CD4-positive, CD25-positive, alpha-beta regulatory T cell (primary cell): ENCODE data around the gene UCKL1. TPM values are rescaled to one million over a fixed set of nuclear protein-coding genes. Genes with fewer than 3 reads are reported as not detected.
A peak's percentile ranks its signal among the peaks of the same experiment; 100 is the strongest.

Source experiments
- ATAC-seq, 2 donors: fragments of 150-1000 bp; cut with Tn5 transposase; one replicate each; pipeline ENCODE4 v1.10.0; 2021; ENCODE audit warnings: low read depth in 2 of 2, moderate number of reproducible peaks in 2 of 2, moderate library complexity in 1 of 2
- DNase-seq, 3 donors: peaks; one replicate each; pipeline versions ENCODE4 v3.0.0 to v3.0.0-alpha.2; 2012 to 2022; ENCODE audit warnings: mixed read lengths in 1 of 3
- H3K27ac ChIP-seq: one replicate; pipeline ENCODE4 v1.7.0; 2013; ENCODE audit warnings: mild to moderate bottlenecking, low read length; ENCODE audit not compliant: insufficient read depth, poor library complexity, severe bottlenecking
- H3K27me3 ChIP-seq: one replicate; pipeline ENCODE4 v1.7.0; 2013; ENCODE audit warnings: low read length; ENCODE audit not compliant: control insufficient read depth, insufficient read depth
- H3K36me3 ChIP-seq: one replicate; pipeline ENCODE4 v1.7.0; 2013; ENCODE audit warnings: mild to moderate bottlenecking, low read length, moderate library complexity; ENCODE audit not compliant: control insufficient read depth, insufficient read depth
- H3K4me1 ChIP-seq: 2 replicates; pipeline ENCODE4 v1.7.0; 2013; ENCODE audit warnings: mild to moderate bottlenecking, low read length; ENCODE audit not compliant: insufficient read depth, control insufficient read depth, poor library complexity, severe bottlenecking
- H3K4me3 ChIP-seq: one replicate; pipeline ENCODE4 v1.7.0; 2013; ENCODE audit warnings: low read depth, mild to moderate bottlenecking, low read length, moderate library complexity
- H3K9me3 ChIP-seq, 2 experiments: 1 replicate in 1 of 2; 2 replicates in 1 of 2; pipeline ENCODE4 v1.7.0; 2013; ENCODE audit warnings: low read length in 2 of 2, mild to moderate bottlenecking in 1 of 2, moderate library complexity in 1 of 2; ENCODE audit not compliant: control insufficient read depth in 2 of 2
- H3K27ac Mint-ChIP-seq, 3 donors: one replicate each; pipeline ENCODE4 v1.8.0; 2020 to 2022; ENCODE audit warnings: mild to moderate bottlenecking in 3 of 3, mixed read lengths in 3 of 3, moderate library complexity in 2 of 3
- H3K27me3 Mint-ChIP-seq: one replicate; pipeline ENCODE4 v1.8.0; 2022; ENCODE audit warnings: mild to moderate bottlenecking, mixed read lengths
- H3K36me3 Mint-ChIP-seq: one replicate; pipeline ENCODE4 v1.8.0; 2020; ENCODE audit warnings: mixed read lengths
- H3K4me1 Mint-ChIP-seq, 4 donors: one replicate each; pipeline ENCODE4 v1.8.0; 2020 to 2022; ENCODE audit warnings: mixed read lengths in 4 of 4, mild to moderate bottlenecking in 1 of 4
- H3K4me3 Mint-ChIP-seq, 4 donors: one replicate each; pipeline ENCODE4 v1.8.0; 2020 to 2022; ENCODE audit warnings: mild to moderate bottlenecking in 4 of 4, mixed read lengths in 4 of 4, moderate library complexity in 3 of 4
- H3K9me3 Mint-ChIP-seq, 7 donors: one replicate each; pipeline ENCODE4 v1.8.0; 2020 to 2022; ENCODE audit warnings: mixed read lengths in 7 of 7, mild to moderate bottlenecking in 3 of 7, moderate library complexity in 2 of 7
- polyA plus RNA-seq, 4 donors: library from polyadenylated mRNA; unstranded; fragments of 300-500 nt; fragmentation: Illumina TruSeq; gene quantifications; one replicate each; pipeline ENCODE4 v1.2.3, GENCODE V29; 2021
- total RNA-seq: library from RNA; stranded (reverse); gene quantifications from one replicate; pipeline ENCODE4 v1.2.3, GENCODE V29; 2022

The UCKL1 gene
- total and polyA plus RNA-seq, 5 donors from 2014 or later, result 25.1 to 43.0 (median 32.6) TPM

DNA sequence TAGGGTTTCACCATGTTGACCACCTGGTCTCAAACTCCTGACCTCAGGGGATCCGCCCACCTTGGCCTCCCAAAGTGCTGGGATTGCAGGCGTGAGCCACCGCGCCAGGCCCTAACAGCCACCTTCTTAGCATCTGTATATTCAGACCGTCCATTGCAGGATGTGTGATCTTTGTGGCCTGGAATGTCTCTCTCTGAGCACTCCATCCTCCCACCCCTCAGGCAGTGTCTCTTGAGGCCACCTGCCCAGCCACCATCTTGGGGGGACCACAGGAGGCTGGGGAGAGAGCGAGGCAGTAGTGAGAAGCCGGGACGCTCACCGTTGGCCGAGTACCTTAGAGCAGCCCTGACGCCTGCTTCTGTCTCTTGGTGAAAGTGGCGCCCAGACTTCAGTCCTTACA, 42.4 kb downstream of the UCKL1 start:
- DNase-seq, result no peak
- peaks cover 11 to 45% (median 31%) of the 10 kb centered on the region in 4 donors for H3K4me1 Mint-ChIP-seq

DNA sequence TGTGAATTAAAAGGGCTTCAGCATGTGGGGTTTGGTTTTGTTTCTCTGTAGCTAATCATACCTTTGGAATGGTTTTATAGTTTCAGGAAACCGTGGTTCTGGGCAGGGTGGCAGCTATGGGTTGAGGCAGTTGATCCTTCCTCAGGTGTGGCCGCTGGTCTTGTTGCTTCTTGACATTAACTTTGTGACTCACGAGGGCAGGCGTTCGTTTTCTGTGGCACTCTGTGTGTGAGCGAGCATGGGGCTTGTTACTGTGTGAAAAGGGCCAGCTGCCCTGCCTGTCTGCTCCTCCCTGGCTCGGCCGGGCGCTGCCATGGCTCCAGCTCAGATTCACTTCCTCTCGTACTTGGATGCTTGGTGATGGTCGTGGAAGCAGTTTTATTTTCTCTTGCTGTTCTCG, 45.0 kb downstream of the UCKL1 start:
- Histone ChIP-seq H3K27me3 (no peaks in the 10 kb centered on the region), H3K4me1 (peaks cover 6% of the 10 kb centered on the region), H3K9me3 (no peaks in the 10 kb centered on the region), H3K27ac (no peak overlapping the region), H3K4me3 (no peak overlapping the region), H3K36me3 (peaks cover 6% of the 10 kb centered on the region)
- peak in 1 of 3 donors; percentile 16 for DNase-seq
- Mint-ChIP-seq H3K9me3 (peaks cover 0 to 2% (median 0%) of the 10 kb centered on the region in 7 donors), H3K27ac (peak overlapping the region in 2 of 3 donors; percentile 38 to 87), H3K4me1 (peaks cover 11 to 55% (median 30%) of the 10 kb centered on the region in 4 donors), H3K4me3 (peak overlapping the region in 1 of 4 donors; percentile 38), H3K36me3 (peaks cover 10% of the 10 kb centered on the region), H3K27me3 (no peaks in the 10 kb centered on the region)
- ATAC-seq, result no peak

More for the DNA sequence above, 42.4 kb downstream of the UCKL1 start:
- H3K4me3 Mint-ChIP-seq, result no peak overlapping the region
- no peaks in the 10 kb centered on the region for H3K27me3 Mint-ChIP-seq
- no peaks in the 10 kb centered on the region for H3K27me3 ChIP-seq
- H3K4me3 ChIP-seq, result no peak overlapping the region
- no peak for ATAC-seq
- H3K36me3 Mint-ChIP-seq, result peaks cover 20% of the 10 kb centered on the region
- no peak overlapping the region for H3K27ac Mint-ChIP-seq
- H3K4me1 ChIP-seq, result peaks cover 6% of the 10 kb centered on the region
- peaks cover 0 to 4% (median 0%) of the 10 kb centered on the region in 7 donors for H3K9me3 Mint-ChIP-seq
- no peaks in the 10 kb centered on the region for H3K9me3 ChIP-seq
- H3K27ac ChIP-seq, result no peak overlapping the region
- H3K36me3 ChIP-seq, result peaks cover 12% of the 10 kb centered on the region

DNA sequence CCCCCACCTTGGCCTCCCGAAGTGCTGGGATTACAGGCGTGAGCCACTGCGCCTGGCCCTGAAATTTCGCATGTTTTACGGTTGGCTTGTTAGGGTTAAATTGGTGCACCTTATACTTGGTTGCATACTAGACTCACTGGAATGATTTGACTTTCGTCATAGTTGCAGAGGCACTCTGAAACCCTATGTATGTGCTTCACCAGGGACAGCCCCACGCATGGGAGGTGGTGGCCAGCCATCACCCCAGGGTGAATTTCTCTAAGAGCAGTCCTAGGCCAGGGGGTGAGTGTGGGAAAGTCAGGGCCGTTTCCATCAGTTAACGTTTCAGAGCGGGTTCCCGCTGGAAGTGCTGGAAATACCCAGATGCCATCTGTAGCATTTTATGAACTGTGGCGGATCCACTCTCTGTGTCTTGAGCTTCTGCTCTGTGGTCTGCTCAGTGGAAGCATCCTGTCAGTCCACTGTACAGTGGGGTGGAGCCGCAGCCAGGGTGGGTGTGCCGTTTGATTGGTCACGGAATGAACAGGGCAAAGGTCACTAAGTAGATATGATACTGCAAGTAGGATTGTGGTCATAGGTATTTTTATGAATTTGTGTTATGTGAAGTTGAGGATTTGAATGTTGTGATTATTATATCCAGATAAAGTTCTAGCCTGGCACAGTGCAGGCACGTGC, 48.1 kb downstream of the UCKL1 start:
- H3K4me1 ChIP-seq, result peaks cover 22% of the 10 kb centered on the region
- H3K27ac Mint-ChIP-seq, result peak overlapping the region in 2 of 3 donors; percentile 16 to 80

DNA sequence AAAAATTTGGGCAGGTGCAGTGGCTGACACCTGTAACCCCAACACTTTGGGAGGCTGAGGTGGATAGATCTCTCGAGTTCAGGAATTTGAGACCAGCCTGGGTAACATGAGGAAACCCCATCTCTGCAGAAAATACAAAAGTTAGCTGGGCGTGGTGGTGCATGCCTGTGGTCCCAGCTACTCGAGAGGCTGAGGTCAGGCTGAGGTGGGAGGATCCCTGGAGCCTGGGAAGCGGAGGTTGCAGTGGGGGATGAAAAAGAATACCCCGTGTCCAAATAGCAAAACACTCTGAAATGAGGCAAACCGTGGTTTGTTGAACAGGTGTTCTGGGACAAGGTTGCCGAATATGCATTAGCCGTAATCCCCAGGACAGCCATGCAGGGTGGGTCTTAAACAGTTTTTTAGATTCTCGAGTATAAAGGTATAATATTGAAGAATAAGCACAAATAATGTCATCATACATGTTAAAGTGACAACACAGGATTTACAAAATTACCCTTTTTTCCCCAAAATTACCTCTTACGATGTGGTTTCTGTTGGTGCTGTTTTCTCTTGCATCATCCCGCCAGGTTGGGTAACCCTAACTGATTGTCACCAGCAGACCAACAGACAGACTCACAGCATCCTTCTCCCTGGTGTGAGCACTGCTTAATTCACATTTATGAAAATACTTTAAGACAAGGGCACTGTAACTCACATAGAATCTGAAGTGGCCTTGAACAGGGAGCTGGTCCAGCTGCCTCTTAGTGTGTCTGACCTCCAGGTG, 52.2 kb downstream of the UCKL1 start:
- ATAC-seq, result no peak
- no peaks in the 10 kb centered on the region for H3K9me3 ChIP-seq
- peaks cover 13 to 75% (median 45%) of the 10 kb centered on the region in 4 donors for H3K4me1 Mint-ChIP-seq
- H3K4me1 ChIP-seq, result peaks cover 25% of the 10 kb centered on the region
- peak overlapping the region; percentile 14 to 62 (median 52) for H3K27ac Mint-ChIP-seq
- no peaks in the 10 kb centered on the region for H3K27me3 ChIP-seq
- no peak overlapping the region for H3K27ac ChIP-seq
- H3K36me3 ChIP-seq, result no peaks in the 10 kb centered on the region
- H3K4me3 Mint-ChIP-seq, result peak overlapping the region in 3 of 4 donors; percentile 11 to 81 (median 36)
- peaks cover 3% of the 10 kb centered on the region for H3K36me3 Mint-ChIP-seq
- H3K9me3 Mint-ChIP-seq, result no peaks in the 10 kb centered on the region
- H3K4me3 ChIP-seq, result no peak overlapping the region
- H3K27me3 Mint-ChIP-seq, result no peaks in the 10 kb centered on the region
- DNase-seq, result no peak

More for the DNA sequence above, 48.1 kb downstream of the UCKL1 start:
- H3K4me3 ChIP-seq, result no peak overlapping the region
- H3K9me3 ChIP-seq, result no peaks in the 10 kb centered on the region
- Mint-ChIP-seq H3K4me3 (no peak overlapping the region), H3K4me1 (peaks cover 11 to 70% (median 37%) of the 10 kb centered on the region in 4 donors), H3K9me3 (no peaks in the 10 kb centered on the region), H3K27me3 (no peaks in the 10 kb centered on the region), H3K36me3 (peaks cover 4% of the 10 kb centered on the region)
- H3K27me3 ChIP-seq, result no peaks in the 10 kb centered on the region
- H3K36me3 ChIP-seq, result no peaks in the 10 kb centered on the region
- H3K27ac ChIP-seq, result no peak overlapping the region
- DNase-seq (no peak), ATAC-seq (no peak)

DNA sequence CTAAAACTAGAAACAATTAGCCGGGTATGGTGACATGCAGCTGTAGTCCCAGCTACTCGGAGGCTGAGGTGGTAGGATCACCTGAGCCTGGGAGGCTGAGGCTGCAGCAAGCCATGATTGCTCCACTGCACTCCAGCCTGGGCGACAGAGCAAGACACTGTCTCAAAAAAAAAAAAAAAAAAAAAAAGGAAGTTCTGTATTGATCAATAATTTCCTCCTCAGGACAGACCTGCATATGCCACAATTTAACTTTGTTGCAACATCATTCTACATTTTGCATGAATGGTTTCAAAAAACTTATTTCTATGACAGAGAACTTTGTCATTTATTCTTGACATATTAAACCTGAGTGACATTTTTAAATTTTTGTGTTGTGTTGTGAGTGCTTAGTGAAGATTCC, 55.8 kb downstream of the UCKL1 start:
- no peak overlapping the region for H3K27ac ChIP-seq
- no peaks in the 10 kb centered on the region for H3K27me3 ChIP-seq
- Mint-ChIP-seq H3K4me1 (peaks cover 24 to 92% (median 62%) of the 10 kb centered on the region in 4 donors), H3K27me3 (no peaks in the 10 kb centered on the region), H3K36me3 (peaks cover 3% of the 10 kb centered on the region), H3K27ac (peak overlapping the region in 1 of 3 donors; percentile 31), H3K4me3 (peak overlapping the region in 2 of 4 donors; percentile 29 to 35), H3K9me3 (no peaks in the 10 kb centered on the region)
- no peak for DNase-seq
- ATAC-seq, result no peak
- peaks cover 60% of the 10 kb centered on the region for H3K4me1 ChIP-seq
- no peak overlapping the region for H3K4me3 ChIP-seq
- peaks cover 7% of the 10 kb centered on the region for H3K36me3 ChIP-seq
- no peaks in the 10 kb centered on the region for H3K9me3 ChIP-seq

DNA sequence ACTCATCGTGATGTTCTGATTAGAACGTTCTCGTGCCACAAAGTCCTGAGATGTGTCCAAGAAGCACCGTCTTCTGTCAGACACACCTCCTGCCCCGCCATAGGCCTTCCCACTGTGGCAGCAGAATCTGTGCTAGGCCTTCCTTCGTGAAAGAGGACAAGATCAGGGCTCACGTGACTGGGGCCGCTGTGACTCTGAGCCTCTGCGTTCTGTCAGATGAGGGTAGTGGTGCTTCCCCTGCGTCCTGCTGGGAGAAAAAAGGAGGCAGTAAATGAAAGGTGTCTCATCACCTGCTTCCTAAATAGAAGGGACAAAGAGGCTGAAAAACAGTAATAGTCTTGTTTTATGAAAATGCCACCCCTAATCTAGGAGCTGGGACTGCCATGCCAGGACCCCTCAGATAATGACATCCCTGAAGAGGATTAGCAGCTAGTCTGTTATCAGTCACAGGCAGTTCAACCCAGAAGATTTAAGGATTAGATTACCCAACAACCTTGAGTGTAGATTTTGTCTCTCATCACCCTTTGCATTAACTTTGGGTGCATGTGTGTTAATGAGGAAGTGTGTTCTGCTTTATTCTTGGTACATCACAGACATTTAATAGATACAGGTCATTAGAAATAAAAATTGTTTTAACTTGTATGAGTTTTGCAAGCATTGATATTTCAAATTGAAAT, 57.2 kb downstream of the UCKL1 start:
- no peak overlapping the region for H3K4me3 ChIP-seq
- ATAC-seq (no peak), DNase-seq (no peak)
- H3K36me3 ChIP-seq, result peaks cover 7% of the 10 kb centered on the region
- H3K4me1 ChIP-seq, result peaks cover 53% of the 10 kb centered on the region
- Mint-ChIP-seq H3K4me1 (peaks cover 24 to 82% (median 57%) of the 10 kb centered on the region in 4 donors), H3K27me3 (no peaks in the 10 kb centered on the region), H3K36me3 (peaks cover 3% of the 10 kb centered on the region), H3K9me3 (no peaks in the 10 kb centered on the region), H3K27ac (peak overlapping the region; percentile 56 to 87 (median 73)), H3K4me3 (peak overlapping the region; percentile 36 to 66 (median 46))
- no peak overlapping the region for H3K27ac ChIP-seq
- no peaks in the 10 kb centered on the region for H3K27me3 ChIP-seq
- no peaks in the 10 kb centered on the region for H3K9me3 ChIP-seq

DNA sequence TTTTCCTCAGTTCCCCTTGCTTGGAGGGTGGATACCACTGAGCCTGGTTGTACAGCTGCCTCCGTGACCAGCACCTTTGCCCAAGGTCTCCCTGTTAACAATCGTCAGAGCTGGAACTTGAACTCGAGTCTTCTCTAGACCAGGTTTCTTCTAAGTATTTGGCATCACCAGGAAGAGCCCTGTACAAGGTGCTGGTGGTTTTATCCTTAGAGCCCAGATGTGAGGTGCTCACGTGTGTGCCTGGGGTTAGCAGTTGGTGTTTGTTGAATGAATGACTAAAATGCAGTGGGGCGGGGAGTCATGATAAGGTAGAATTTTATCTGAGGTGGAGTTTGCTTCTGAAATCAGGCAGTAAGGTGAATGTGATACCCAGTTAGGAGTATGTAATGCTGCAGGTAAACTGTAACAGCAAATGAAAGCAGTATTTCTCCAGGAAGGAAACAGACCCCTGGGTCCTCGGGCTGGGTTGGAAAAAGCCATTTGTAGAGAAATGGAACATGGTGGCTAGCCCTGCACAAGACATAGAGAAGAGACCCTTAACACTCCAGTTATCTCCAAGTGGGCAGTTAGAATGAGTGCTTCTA, 58.1 kb downstream of the UCKL1 start:
- H3K27ac ChIP-seq, result no peak overlapping the region
- Mint-ChIP-seq H3K9me3 (no peaks in the 10 kb centered on the region), H3K27ac (peak overlapping the region; percentile 63 to 96 (median 73)), H3K36me3 (peaks cover 3% of the 10 kb centered on the region), H3K4me3 (peak overlapping the region in 2 of 4 donors; percentile 58 to 90), H3K27me3 (no peaks in the 10 kb centered on the region), H3K4me1 (peaks cover 24 to 75% (median 55%) of the 10 kb centered on the region in 4 donors)
- peaks cover 44% of the 10 kb centered on the region for H3K4me1 ChIP-seq
- DNase-seq (no peak), ATAC-seq (no peak)
- no peaks in the 10 kb centered on the region for H3K9me3 ChIP-seq
- no peak overlapping the region for H3K4me3 ChIP-seq
- H3K27me3 ChIP-seq, result no peaks in the 10 kb centered on the region
- H3K36me3 ChIP-seq, result peaks cover 7% of the 10 kb centered on the region
